HEK293 (cell line): ENCODE measurements around the gene PHKG2.

Experiments
- EGR2 ChIP-seq: fragments of 450-650 bp; formaldehyde crosslinking; IDR thresholded peaks from 2 replicates; pipeline ENCODE4 v1.5.1; 2016; ENCODE audit warnings: low read depth, missing biosample characterization, missing genetic modification characterization
- KLF1 ChIP-seq: fragments of 450-650 bp; formaldehyde crosslinking; IDR thresholded peaks from 2 replicates; pipeline ENCODE4 v1.5.1; 2016; ENCODE audit warnings: missing biosample characterization, missing genetic modification characterization
- MZF1 ChIP-seq: fragments of 450-650 bp; formaldehyde crosslinking; IDR thresholded peaks from 2 replicates; pipeline ENCODE4 v1.5.1; 2017; ENCODE audit warnings: missing biosample characterization, missing genetic modification characterization, borderline replicate concordance
- SETDB1 ChIP-seq: IDR thresholded peaks from one replicate; pipeline ENCODE4 v1.6.1; 2017; ENCODE audit warnings: mild to moderate bottlenecking, low read length, moderate library complexity, mixed read lengths; ENCODE audit not compliant: insufficient read length
- ZNF10 ChIP-seq: fragments of 450-650 bp; formaldehyde crosslinking; IDR thresholded peaks from 2 replicates; pipeline ENCODE4 v1.5.1; 2017; ENCODE audit warnings: missing biosample characterization, missing genetic modification characterization
- ZNF341 ChIP-seq: fragments of 450-650 bp; formaldehyde crosslinking; IDR thresholded peaks from 2 replicates; pipeline ENCODE4; 2016; ENCODE audit warnings: low read depth, missing biosample characterization, missing genetic modification characterization
- ZNF433 ChIP-seq: fragments of 450-650 bp; formaldehyde crosslinking; IDR thresholded peaks from 2 replicates; pipeline ENCODE4 v1.5.1; 2016; ENCODE audit warnings: missing biosample characterization, missing genetic modification characterization, low read depth
- ZNF48 ChIP-seq: fragments of 450-650 bp; formaldehyde crosslinking; IDR thresholded peaks from 2 replicates; pipeline ENCODE4 v1.5.1; 2016; ENCODE audit warnings: missing biosample characterization, missing genetic modification characterization
- ZNF529 ChIP-seq: fragments of 450-650 bp; formaldehyde crosslinking; IDR thresholded peaks from 2 replicates; pipeline ENCODE4 v1.5.1; 2017; ENCODE audit warnings: missing genetic modification characterization, missing biosample characterization; ENCODE audit not compliant: insufficient replicate concordance
- ZNF621 ChIP-seq: fragments of 450-650 bp; formaldehyde crosslinking; IDR thresholded peaks from 2 replicates; pipeline ENCODE4 v1.5.1; 2017; ENCODE audit warnings: missing biosample characterization, missing genetic modification characterization
- ZNF664 ChIP-seq: fragments of 450-650 bp; formaldehyde crosslinking; IDR thresholded peaks from 2 replicates; pipeline ENCODE4 v1.5.1; 2016; ENCODE audit warnings: missing biosample characterization, missing genetic modification characterization
- ZSCAN23 ChIP-seq: fragments of 450-650 bp; formaldehyde crosslinking; IDR thresholded peaks from 2 replicates; pipeline ENCODE4 v1.5.1; 2016; ENCODE audit warnings: missing biosample characterization, missing genetic modification characterization
- TF ChIP-seq, protein P1 (sequence below): fragments of 450-650 bp; formaldehyde crosslinking; IDR thresholded peaks from 2 replicates; pipeline ENCODE4 v1.5.1; 2016; ENCODE audit warnings: missing biosample characterization, missing genetic modification characterization
- TF ChIP-seq, protein P2 (sequence below): fragments of 450-650 bp; formaldehyde crosslinking; IDR thresholded peaks from 2 replicates; pipeline ENCODE4 v1.5.1; 2017; ENCODE audit warnings: missing biosample characterization, mild to moderate bottlenecking, missing genetic modification characterization, moderate library complexity
- TF ChIP-seq, protein P3 (sequence below): fragments of 450-650 bp; formaldehyde crosslinking; IDR thresholded peaks from 2 replicates; pipeline ENCODE4 v1.5.1; 2016; ENCODE audit warnings: missing biosample characterization, missing genetic modification characterization
- TF ChIP-seq, protein P4 (sequence below): fragments of 450-650 bp; formaldehyde crosslinking; IDR thresholded peaks from 2 replicates; pipeline ENCODE4 v1.5.1; 2017; ENCODE audit warnings: missing biosample characterization, missing genetic modification characterization
- TF ChIP-seq, protein P5 (sequence below): fragments of 450-650 bp; formaldehyde crosslinking; IDR thresholded peaks from 2 replicates; pipeline ENCODE4 v1.5.1; 2017; ENCODE audit warnings: missing biosample characterization, missing genetic modification characterization
- TF ChIP-seq, protein P6 (sequence below): fragments of 450-650 bp; formaldehyde crosslinking; IDR thresholded peaks from 2 replicates; pipeline ENCODE4 v1.5.1; 2016; ENCODE audit warnings: missing biosample characterization, missing genetic modification characterization, borderline replicate concordance
- TF ChIP-seq, protein P7 (sequence below): fragments of 450-650 bp; formaldehyde crosslinking; IDR thresholded peaks from 2 replicates; pipeline ENCODE4 v1.5.1; 2016; ENCODE audit warnings: missing biosample characterization, missing genetic modification characterization

Gene PHKG2

DNA sequence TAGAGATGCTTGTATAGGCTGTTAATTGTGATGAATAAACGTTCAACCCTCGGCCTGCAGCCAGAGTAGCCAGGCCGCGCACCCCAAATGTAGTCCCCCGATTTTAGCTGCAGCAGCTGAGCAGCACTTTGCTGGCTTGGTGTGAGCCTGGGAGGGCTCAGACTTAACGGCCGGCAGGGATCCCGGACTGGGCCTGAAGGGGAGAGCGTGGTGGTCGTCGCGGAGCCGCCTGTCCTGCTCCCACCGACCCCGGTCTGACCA is 26.8 kb downstream of the PHKG2 start (continued):
- TF ChIP-seq, protein P1, sequence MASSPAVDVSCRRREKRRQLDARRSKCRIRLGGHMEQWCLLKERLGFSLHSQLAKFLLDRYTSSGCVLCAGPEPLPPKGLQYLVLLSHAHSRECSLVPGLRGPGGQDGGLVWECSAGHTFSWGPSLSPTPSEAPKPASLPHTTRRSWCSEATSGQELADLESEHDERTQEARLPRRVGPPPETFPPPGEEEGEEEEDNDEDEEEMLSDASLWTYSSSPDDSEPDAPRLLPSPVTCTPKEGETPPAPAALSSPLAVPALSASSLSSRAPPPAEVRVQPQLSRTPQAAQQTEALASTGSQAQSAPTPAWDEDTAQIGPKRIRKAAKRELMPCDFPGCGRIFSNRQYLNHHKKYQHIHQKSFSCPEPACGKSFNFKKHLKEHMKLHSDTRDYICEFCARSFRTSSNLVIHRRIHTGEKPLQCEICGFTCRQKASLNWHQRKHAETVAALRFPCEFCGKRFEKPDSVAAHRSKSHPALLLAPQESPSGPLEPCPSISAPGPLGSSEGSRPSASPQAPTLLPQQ: no peak
- TF ChIP-seq MZF1: no peak
- TF ChIP-seq ZNF341 (tag by site-specific recombination): 0 out of 2 replicates have a peak, but pooled peaks have one; percentile 5
- TF ChIP-seq, protein P2, sequence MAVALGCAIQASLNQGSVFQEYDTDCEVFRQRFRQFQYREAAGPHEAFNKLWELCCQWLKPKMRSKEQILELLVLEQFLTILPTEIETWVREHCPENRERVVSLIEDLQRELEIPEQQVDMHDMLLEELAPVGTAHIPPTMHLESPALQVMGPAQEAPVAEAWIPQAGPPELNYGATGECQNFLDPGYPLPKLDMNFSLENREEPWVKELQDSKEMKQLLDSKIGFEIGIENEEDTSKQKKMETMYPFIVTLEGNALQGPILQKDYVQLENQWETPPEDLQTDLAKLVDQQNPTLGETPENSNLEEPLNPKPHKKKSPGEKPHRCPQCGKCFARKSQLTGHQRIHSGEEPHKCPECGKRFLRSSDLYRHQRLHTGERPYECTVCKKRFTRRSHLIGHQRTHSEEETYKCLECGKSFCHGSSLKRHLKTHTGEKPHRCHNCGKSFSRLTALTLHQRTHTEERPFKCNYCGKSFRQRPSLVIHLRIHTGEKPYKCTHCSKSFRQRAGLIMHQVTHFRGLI (tag by site-specific recombination): 0 out of 2 replicates have a peak, but pooled peaks have one; percentile 4
- peak; percentile 89; the same call in 1 of the 2 replicates for TF ChIP-seq KLF1
- TF ChIP-seq ZNF529 (tag by site-specific recombination): no peak
- TF ChIP-seq, protein P3, sequence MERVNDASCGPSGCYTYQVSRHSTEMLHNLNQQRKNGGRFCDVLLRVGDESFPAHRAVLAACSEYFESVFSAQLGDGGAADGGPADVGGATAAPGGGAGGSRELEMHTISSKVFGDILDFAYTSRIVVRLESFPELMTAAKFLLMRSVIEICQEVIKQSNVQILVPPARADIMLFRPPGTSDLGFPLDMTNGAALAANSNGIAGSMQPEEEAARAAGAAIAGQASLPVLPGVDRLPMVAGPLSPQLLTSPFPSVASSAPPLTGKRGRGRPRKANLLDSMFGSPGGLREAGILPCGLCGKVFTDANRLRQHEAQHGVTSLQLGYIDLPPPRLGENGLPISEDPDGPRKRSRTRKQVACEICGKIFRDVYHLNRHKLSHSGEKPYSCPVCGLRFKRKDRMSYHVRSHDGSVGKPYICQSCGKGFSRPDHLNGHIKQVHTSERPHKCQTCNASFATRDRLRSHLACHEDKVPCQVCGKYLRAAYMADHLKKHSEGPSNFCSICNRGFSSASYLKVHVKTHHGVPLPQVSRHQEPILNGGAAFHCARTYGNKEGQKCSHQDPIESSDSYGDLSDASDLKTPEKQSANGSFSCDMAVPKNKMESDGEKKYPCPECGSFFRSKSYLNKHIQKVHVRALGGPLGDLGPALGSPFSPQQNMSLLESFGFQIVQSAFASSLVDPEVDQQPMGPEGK (tag by site-specific recombination): no peak
- TF ChIP-seq ZNF621: no peak
- TF ChIP-seq SETDB1: no peak
- TF ChIP-seq, protein P4, sequence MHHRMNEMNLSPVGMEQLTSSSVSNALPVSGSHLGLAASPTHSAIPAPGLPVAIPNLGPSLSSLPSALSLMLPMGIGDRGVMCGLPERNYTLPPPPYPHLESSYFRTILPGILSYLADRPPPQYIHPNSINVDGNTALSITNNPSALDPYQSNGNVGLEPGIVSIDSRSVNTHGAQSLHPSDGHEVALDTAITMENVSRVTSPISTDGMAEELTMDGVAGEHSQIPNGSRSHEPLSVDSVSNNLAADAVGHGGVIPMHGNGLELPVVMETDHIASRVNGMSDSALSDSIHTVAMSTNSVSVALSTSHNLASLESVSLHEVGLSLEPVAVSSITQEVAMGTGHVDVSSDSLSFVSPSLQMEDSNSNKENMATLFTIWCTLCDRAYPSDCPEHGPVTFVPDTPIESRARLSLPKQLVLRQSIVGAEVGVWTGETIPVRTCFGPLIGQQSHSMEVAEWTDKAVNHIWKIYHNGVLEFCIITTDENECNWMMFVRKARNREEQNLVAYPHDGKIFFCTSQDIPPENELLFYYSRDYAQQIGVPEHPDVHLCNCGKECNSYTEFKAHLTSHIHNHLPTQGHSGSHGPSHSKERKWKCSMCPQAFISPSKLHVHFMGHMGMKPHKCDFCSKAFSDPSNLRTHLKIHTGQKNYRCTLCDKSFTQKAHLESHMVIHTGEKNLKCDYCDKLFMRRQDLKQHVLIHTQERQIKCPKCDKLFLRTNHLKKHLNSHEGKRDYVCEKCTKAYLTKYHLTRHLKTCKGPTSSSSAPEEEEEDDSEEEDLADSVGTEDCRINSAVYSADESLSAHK (tag by site-specific recombination): no peak
- no peak for TF ChIP-seq ZNF48 (tag by site-specific recombination)
- TF ChIP-seq ZNF433: no peak
- TF ChIP-seq, protein P5, sequence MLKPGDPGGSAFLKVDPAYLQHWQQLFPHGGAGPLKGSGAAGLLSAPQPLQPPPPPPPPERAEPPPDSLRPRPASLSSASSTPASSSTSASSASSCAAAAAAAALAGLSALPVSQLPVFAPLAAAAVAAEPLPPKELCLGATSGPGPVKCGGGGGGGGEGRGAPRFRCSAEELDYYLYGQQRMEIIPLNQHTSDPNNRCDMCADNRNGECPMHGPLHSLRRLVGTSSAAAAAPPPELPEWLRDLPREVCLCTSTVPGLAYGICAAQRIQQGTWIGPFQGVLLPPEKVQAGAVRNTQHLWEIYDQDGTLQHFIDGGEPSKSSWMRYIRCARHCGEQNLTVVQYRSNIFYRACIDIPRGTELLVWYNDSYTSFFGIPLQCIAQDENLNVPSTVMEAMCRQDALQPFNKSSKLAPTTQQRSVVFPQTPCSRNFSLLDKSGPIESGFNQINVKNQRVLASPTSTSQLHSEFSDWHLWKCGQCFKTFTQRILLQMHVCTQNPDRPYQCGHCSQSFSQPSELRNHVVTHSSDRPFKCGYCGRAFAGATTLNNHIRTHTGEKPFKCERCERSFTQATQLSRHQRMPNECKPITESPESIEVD (tag by site-specific recombination): no peak
- no peak for TF ChIP-seq ZNF10 (tag by site-specific recombination)
- TF ChIP-seq EGR2 (tag by site-specific recombination): no peak
- TF ChIP-seq, protein P6, sequence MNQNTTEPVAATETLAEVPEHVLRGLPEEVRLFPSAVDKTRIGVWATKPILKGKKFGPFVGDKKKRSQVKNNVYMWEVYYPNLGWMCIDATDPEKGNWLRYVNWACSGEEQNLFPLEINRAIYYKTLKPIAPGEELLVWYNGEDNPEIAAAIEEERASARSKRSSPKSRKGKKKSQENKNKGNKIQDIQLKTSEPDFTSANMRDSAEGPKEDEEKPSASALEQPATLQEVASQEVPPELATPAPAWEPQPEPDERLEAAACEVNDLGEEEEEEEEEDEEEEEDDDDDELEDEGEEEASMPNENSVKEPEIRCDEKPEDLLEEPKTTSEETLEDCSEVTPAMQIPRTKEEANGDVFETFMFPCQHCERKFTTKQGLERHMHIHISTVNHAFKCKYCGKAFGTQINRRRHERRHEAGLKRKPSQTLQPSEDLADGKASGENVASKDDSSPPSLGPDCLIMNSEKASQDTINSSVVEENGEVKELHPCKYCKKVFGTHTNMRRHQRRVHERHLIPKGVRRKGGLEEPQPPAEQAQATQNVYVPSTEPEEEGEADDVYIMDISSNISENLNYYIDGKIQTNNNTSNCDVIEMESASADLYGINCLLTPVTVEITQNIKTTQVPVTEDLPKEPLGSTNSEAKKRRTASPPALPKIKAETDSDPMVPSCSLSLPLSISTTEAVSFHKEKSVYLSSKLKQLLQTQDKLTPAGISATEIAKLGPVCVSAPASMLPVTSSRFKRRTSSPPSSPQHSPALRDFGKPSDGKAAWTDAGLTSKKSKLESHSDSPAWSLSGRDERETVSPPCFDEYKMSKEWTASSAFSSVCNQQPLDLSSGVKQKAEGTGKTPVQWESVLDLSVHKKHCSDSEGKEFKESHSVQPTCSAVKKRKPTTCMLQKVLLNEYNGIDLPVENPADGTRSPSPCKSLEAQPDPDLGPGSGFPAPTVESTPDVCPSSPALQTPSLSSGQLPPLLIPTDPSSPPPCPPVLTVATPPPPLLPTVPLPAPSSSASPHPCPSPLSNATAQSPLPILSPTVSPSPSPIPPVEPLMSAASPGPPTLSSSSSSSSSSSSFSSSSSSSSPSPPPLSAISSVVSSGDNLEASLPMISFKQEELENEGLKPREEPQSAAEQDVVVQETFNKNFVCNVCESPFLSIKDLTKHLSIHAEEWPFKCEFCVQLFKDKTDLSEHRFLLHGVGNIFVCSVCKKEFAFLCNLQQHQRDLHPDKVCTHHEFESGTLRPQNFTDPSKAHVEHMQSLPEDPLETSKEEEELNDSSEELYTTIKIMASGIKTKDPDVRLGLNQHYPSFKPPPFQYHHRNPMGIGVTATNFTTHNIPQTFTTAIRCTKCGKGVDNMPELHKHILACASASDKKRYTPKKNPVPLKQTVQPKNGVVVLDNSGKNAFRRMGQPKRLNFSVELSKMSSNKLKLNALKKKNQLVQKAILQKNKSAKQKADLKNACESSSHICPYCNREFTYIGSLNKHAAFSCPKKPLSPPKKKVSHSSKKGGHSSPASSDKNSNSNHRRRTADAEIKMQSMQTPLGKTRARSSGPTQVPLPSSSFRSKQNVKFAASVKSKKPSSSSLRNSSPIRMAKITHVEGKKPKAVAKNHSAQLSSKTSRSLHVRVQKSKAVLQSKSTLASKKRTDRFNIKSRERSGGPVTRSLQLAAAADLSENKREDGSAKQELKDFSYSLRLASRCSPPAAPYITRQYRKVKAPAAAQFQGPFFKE (tag by site-specific recombination): no peak
- TF ChIP-seq, protein P7, sequence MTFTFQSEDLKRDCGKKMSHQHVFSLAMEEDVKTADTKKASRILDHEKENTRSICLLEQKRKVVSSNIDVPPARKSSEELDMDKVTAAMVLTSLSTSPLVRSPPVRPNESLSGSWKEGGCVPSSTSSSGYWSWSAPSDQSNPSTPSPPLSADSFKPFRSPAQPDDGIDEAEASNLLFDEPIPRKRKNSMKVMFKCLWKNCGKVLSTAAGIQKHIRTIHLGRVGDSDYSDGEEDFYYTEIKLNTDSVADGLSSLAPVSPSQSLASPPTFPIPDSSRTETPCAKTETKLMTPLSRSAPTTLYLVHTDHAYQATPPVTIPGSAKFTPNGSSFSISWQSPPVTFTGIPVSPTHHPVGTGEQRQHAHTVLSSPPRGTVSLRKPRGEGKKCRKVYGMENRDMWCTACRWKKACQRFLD (tag by site-specific recombination): no peak
- TF ChIP-seq ZSCAN23 (tag by site-specific recombination): 0 out of 2 replicates have a peak, but pooled peaks have one; percentile 16
- TF ChIP-seq ZNF664 (tag by site-specific recombination): no peak
